GM18505 (cell line): ENCODE data around the gene ZNF215.

Source experiments
- ATAC-seq: cut with Tn5 transposase; IDR thresholded peaks from one replicate; pipeline ENCODE4 v1.9.1; 2021; ENCODE audit not compliant: unreplicated experiment
- POLR2A ChIP-seq: IDR thresholded peaks from 4 replicates; pipeline ENCODE4 v1.6.1; 2011; ENCODE audit warnings: borderline replicate concordance; ENCODE audit not compliant: insufficient read depth, insufficient read length; ENCODE audit errors: extremely low read depth

The ZNF215 gene

GRCh38 chr11:6986487-6986886 is 60.3 kb downstream of the ZNF215 start:
- TF ChIP-seq POLR2A: no peak
- ATAC-seq: no peak

- no peak for ATAC-seq
- TF ChIP-seq POLR2A: no peak
Measured at GRCh38 chr11:6988506-6988905, 62.3 kb downstream of the ZNF215 start.

- no peak for TF ChIP-seq POLR2A
- ATAC-seq: no peak
Measured at GRCh38 chr11:6991227-6991626, 65.0 kb downstream of the ZNF215 start.

DNA sequence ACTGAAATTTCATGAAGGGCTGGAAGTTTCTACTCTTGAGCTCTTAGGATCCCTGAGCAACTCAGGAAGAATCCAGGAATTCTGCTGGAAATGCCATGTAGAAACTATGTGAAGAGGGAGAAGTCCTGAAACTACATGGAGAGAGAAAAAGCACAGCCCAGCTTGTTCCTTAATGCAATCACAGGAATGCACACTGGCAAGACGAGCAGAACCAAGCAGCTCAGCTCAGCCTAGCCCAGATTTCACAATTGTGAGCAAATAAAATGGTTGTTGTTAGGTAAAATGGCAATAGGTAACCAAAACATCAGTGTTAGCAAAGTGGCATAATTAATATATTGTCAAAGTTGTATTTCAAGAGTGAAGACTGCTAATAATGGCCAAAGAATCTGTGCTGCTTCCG is 65.8 kb downstream of the ZNF215 start:
- no peak for TF ChIP-seq POLR2A
- ATAC-seq: no peak

DNA sequence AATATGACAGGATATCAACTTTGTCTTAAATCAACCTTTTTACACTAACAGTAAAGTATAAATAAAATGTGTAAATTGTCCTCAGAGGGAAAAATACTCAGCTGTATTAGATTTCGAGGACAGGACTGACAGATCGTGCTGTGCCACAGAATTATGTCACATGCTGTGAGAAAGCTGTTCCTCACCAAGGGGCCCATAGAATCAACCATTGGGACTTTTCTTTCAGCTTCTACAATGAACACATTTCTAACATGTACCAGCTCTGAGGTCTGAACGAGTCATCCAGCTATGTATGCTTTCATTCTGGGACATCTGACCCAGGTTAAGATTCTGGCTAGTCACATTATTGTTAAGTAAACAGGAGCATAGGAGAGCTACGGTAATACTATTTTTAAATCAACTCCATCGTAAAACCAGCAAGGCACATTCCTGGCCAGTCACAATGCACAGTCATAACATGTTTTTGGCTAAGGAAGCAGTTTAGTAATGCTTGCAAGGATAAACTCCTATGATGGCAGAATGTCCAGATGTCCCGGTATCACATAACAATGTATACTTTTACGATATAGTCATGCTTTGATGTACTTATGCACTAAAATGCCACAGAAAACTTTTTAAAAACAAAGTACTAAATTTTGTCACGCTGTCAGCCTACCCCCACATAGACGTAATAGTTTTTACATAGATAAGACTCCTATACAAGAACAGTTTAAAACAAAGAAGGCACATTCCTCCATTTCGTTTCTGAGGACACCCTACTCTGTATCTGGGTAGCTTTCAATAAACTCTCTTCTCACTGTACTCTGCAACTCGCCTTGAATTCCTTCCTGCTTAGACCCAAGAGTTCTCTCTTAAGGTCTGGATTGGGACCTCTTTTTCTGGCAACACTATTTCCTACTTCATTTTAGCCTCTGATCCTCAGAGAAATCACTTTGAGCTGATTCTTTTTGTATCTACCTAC is 66.5 kb downstream of the ZNF215 start:
- ATAC-seq: no peak

GRCh38 chr11:6995703-6996102 is 69.5 kb downstream of the ZNF215 start:
- no peak for ATAC-seq
- TF ChIP-seq POLR2A: no peak

More for the DNA sequence above, 66.5 kb downstream of the ZNF215 start:
- no peak for TF ChIP-seq POLR2A

- no peak for TF ChIP-seq POLR2A
- ATAC-seq: no peak
Measured at GRCh38 chr11:7004482-7004881, 78.3 kb downstream of the ZNF215 start.
